H1 (cell line): ENCODE data around the gene WDR7. TPM values are rescaled to one million over a fixed set of nuclear protein-coding genes. Genes with fewer than 3 reads are reported as not detected.

ENCODE experiments used
- CTCF ChIA-PET: fragments of 300-600 bp; sonication (Branson Sonifier 250); formaldehyde crosslinking; loops from one replicate; lab custom pipeline; 2021; ENCODE audit not compliant: partially characterized antibody; lab: Charles Lee
- POLR2A ChIA-PET: fragments of 300-600 bp; sonication (Branson Sonifier 250); formaldehyde crosslinking; loops from one replicate; lab custom pipeline; 2021; ENCODE audit warnings: inconsistent platforms; ENCODE audit not compliant: partially characterized antibody; lab: Charles Lee
- DNase-seq, 2 experiments: peaks; one replicate each; pipeline versions ENCODE4 v3.0.0 to v3.0.0-alpha.2; 2010 to 2022; ENCODE audit warnings: low spot score in 2 of 2, low read depth in 1 of 2, mixed read lengths in 1 of 2
- FAIRE-seq: peaks from 2 replicates; lab custom pipeline; 2011; peaks lifted over from hg19 to GRCh38; lab: Jason Lieb, UNC
- H2AFZ ChIP-seq: 2 replicates; pipeline ENCODE4 v1.8.1; 2012; ENCODE audit warnings: low read length, inconsistent platforms
- H2AK5ac ChIP-seq: 2 replicates; pipeline ENCODE4 v1.6.1; 2013; ENCODE audit warnings: low read depth, low read length
- H2BK120ac ChIP-seq: replicated peaks from 2 replicates; pipeline ENCODE3; 2013; ENCODE audit warnings: low read depth, low read length, inconsistent platforms
- H2BK12ac ChIP-seq: 2 replicates; pipeline ENCODE4 v1.6.1; 2013; ENCODE audit warnings: low read depth, low read length
- H2BK15ac ChIP-seq: 2 replicates; pipeline ENCODE4 v1.6.1; 2013; ENCODE audit warnings: low read length
- H2BK20ac ChIP-seq: 2 replicates; pipeline ENCODE4 v1.6.1; 2013; ENCODE audit warnings: low read length
- H2BK5ac ChIP-seq: 2 replicates; pipeline ENCODE4 v1.6.1; 2013; ENCODE audit warnings: low read depth, low read length
- H3K14ac ChIP-seq: 2 replicates; pipeline ENCODE4 v1.6.1; 2013; ENCODE audit warnings: inconsistent platforms; ENCODE audit not compliant: insufficient read length
- H3K18ac ChIP-seq: 2 replicates; pipeline ENCODE4 v1.6.1; 2013; ENCODE audit warnings: low read length; ENCODE audit errors: extremely low read depth
- H3K23ac ChIP-seq: 2 replicates; pipeline ENCODE4 v1.6.1; 2013; ENCODE audit warnings: inconsistent platforms; ENCODE audit not compliant: insufficient read length
- H3K23me2 ChIP-seq: 2 replicates; pipeline ENCODE4 v1.6.1; 2013; ENCODE audit warnings: low read depth, low read length
- H3K27ac ChIP-seq: 2 replicates; pipeline ENCODE4 v1.6.1; 2011; ENCODE audit warnings: low read depth, low read length, inconsistent platforms
- H3K27me3 ChIP-seq, 4 experiments: replicated peaks in 1 of 4; 1 replicate in 1 of 4; 2 replicates in 3 of 4; pipeline versions ENCODE4 v1.6.1 to v1.8.1; 2011 to 2013; ENCODE audit warnings: low read length in 3 of 4, mild to moderate bottlenecking in 3 of 4, inconsistent platforms in 2 of 4, mixed read lengths in 2 of 4, moderate library complexity in 1 of 4; ENCODE audit not compliant: control insufficient read depth in 3 of 4, insufficient read depth in 3 of 4; ENCODE audit errors: extremely low read depth in 1 of 4
- H3K36me3 ChIP-seq, 4 experiments: 2 replicates each; pipeline versions ENCODE4 v1.6.1 to v1.8.1; 2011 to 2013; ENCODE audit warnings: mild to moderate bottlenecking in 4 of 4, low read length in 3 of 4, moderate library complexity in 2 of 4, control low read depth in 1 of 4, inconsistent platforms in 1 of 4; ENCODE audit not compliant: insufficient read depth in 4 of 4, control insufficient read depth in 2 of 4
- H3K4ac ChIP-seq: replicated peaks from 2 replicates; pipeline ENCODE3; 2013; ENCODE audit warnings: low read length, low read depth, mixed read lengths, inconsistent platforms; ENCODE audit not compliant: insufficient read length
- H3K4me1 ChIP-seq, 4 experiments: replicated peaks in 1 of 4; 1 replicate in 1 of 4; 2 replicates in 3 of 4; pipeline versions ENCODE4 v1.6.1 to v1.8.1; 2011 to 2013; ENCODE audit warnings: low read length in 3 of 4, inconsistent platforms in 2 of 4, mixed read lengths in 1 of 4; ENCODE audit not compliant: insufficient read depth in 4 of 4, control insufficient read depth in 3 of 4
- H3K4me2 ChIP-seq, 2 experiments: 2 replicates each; pipeline versions ENCODE4 v1.6.1 to v1.8.1; 2011 to 2013; ENCODE audit warnings: low read depth in 2 of 2, low read length in 2 of 2, control low read depth in 1 of 2, inconsistent platforms in 1 of 2, mild to moderate bottlenecking in 1 of 2; ENCODE audit not compliant: insufficient read depth in 1 of 2
- H3K4me3 ChIP-seq, 4 experiments: fragments of 200-600, 300-600 bp in 1 of 4; sonication (generic), shearing (Covaris generic), sonication (Bioruptor Twin) in 1 of 4; 2 replicates each; pipeline versions ENCODE4 v1.5.1 to v1.8.1; 2011 to 2016; ENCODE audit warnings: low read length in 4 of 4, low read depth in 3 of 4, control low read depth in 2 of 4, inconsistent platforms in 2 of 4, mild to moderate bottlenecking in 2 of 4, mixed read lengths in 1 of 4, moderate library complexity in 1 of 4; ENCODE audit not compliant: insufficient read depth in 2 of 4; ENCODE audit errors: extremely low read depth in 1 of 4
- H3K56ac ChIP-seq: replicated peaks from 2 replicates; pipeline ENCODE3; 2013; ENCODE audit warnings: low read depth, mild to moderate bottlenecking, mixed read lengths, low read length, inconsistent platforms; ENCODE audit not compliant: insufficient read length
- H3K79me1 ChIP-seq: 2 replicates; pipeline ENCODE4 v1.6.1; 2013; ENCODE audit warnings: low read depth, low read length, control low read depth
- H3K79me2 ChIP-seq, 2 experiments: 2 replicates each; pipeline versions ENCODE4 v1.6.1 to v1.8.1; 2012 to 2013; ENCODE audit warnings: low read length in 2 of 2, mild to moderate bottlenecking in 2 of 2, inconsistent platforms in 1 of 2; ENCODE audit not compliant: insufficient read depth in 2 of 2, control insufficient read depth in 1 of 2
- H3K9ac ChIP-seq, 4 experiments: replicated peaks in 1 of 4; 1 replicate in 1 of 4; 2 replicates in 3 of 4; pipeline versions ENCODE4 v1.6.1 to v1.8.1; 2011 to 2013; ENCODE audit warnings: low read depth in 3 of 4, low read length in 3 of 4, control low read depth in 2 of 4, mild to moderate bottlenecking in 2 of 4, moderate library complexity in 2 of 4, inconsistent platforms in 1 of 4; ENCODE audit errors: extremely low read depth in 1 of 4
- H3K9me3 ChIP-seq, 2 experiments: 2 replicates each; pipeline versions ENCODE4 v1.6.1 to v1.8.1; 2012 to 2013; ENCODE audit warnings: mild to moderate bottlenecking in 2 of 2, moderate library complexity in 2 of 2, control low read depth in 1 of 2, inconsistent platforms in 1 of 2, low read depth in 1 of 2, low read length in 1 of 2, mixed read lengths in 1 of 2; ENCODE audit not compliant: insufficient read depth in 2 of 2
- H4K20me1 ChIP-seq, 2 experiments: replicated peaks in 1 of 2; 2 replicates each; pipeline versions ENCODE3 to v1.8.1; 2011 to 2013; ENCODE audit warnings: inconsistent platforms in 2 of 2, low read length in 2 of 2, mild to moderate bottlenecking in 1 of 2; ENCODE audit not compliant: insufficient read depth in 2 of 2, control insufficient read depth in 1 of 2
- H4K5ac ChIP-seq: 2 replicates; pipeline ENCODE4 v1.6.1; 2013; ENCODE audit warnings: low read length, low read depth, mixed read lengths, inconsistent platforms; ENCODE audit not compliant: insufficient read length
- H4K8ac ChIP-seq: 2 replicates; pipeline ENCODE4 v1.8.0; 2013; ENCODE audit warnings: mild to moderate bottlenecking, moderate library complexity, low read length, inconsistent platforms; ENCODE audit not compliant: insufficient read depth; ENCODE audit errors: extremely low read depth
- H4K91ac ChIP-seq: replicated peaks from 2 replicates; pipeline ENCODE3; 2013; ENCODE audit warnings: low read length, mixed read lengths, inconsistent platforms; ENCODE audit not compliant: insufficient read length
- BRCA1 ChIP-seq: IDR thresholded peaks from 2 replicates; pipeline ENCODE4 v1.6.1; 2012; ENCODE audit warnings: low read depth, low read length, improper control_type of control experiment
- EGR1 ChIP-seq: IDR thresholded peaks from 2 replicates; pipeline ENCODE4 v1.6.1; 2011; ENCODE audit warnings: low read depth, low read length, borderline replicate concordance
- FOSL1 ChIP-seq: IDR thresholded peaks from 2 replicates; pipeline ENCODE4 v1.6.1; 2011; ENCODE audit warnings: mild to moderate bottlenecking, low read depth, low read length, moderate library complexity; ENCODE audit not compliant: insufficient read depth
- GTF2F1 ChIP-seq: IDR thresholded peaks from 2 replicates; pipeline ENCODE4 v1.6.1; 2012; ENCODE audit warnings: low read depth, low read length, improper control_type of control experiment, borderline replicate concordance
- HDAC2 ChIP-seq, 2 experiments: fragments of 300-600 bp in 1 of 2; sonication (generic) in 1 of 2; IDR thresholded peaks; 2 replicates each; pipeline ENCODE4 v1.6.1; 2011 to 2012; ENCODE audit warnings: low read depth in 2 of 2, low read length in 2 of 2, mild to moderate bottlenecking in 2 of 2, moderate library complexity in 2 of 2, borderline replicate concordance in 1 of 2, inconsistent platforms in 1 of 2
- JUND ChIP-seq: IDR thresholded peaks from 2 replicates; pipeline ENCODE4 v1.6.1; 2011; ENCODE audit warnings: mild to moderate bottlenecking, improper control_type of control experiment, low read length
- NRF1 ChIP-seq: IDR thresholded peaks from 2 replicates; pipeline ENCODE4 v1.6.1; 2011; ENCODE audit warnings: mild to moderate bottlenecking, low read depth, low read length, improper control_type of control experiment
- RAD21 ChIP-seq, 2 experiments: IDR thresholded peaks in 1 of 2; conservative IDR thresholded peaks in 1 of 2; 2 replicates each; pipeline ENCODE4 v1.6.1; 2011; ENCODE audit warnings: low read depth in 2 of 2, low read length in 2 of 2, improper control_type of control experiment in 1 of 2, inconsistent platforms in 1 of 2, mild to moderate bottlenecking in 1 of 2, moderate library complexity in 1 of 2
- RFX5 ChIP-seq: IDR thresholded peaks from 2 replicates; pipeline ENCODE4 v1.6.1; 2011; ENCODE audit warnings: low read depth, low read length, improper control_type of control experiment, borderline replicate concordance
- SIX5 ChIP-seq: IDR thresholded peaks from 2 replicates; pipeline ENCODE4 v1.6.1; 2011; ENCODE audit warnings: mild to moderate bottlenecking, low read depth, low read length
- SP2 ChIP-seq: IDR thresholded peaks from 2 replicates; pipeline ENCODE4 v1.6.1; 2012; ENCODE audit warnings: mild to moderate bottlenecking, low read length, inconsistent platforms
- TAF1 ChIP-seq: IDR thresholded peaks from 2 replicates; pipeline ENCODE4 v1.6.1; 2011; ENCODE audit warnings: mild to moderate bottlenecking, low read depth, low read length
- TBP ChIP-seq: IDR thresholded peaks from 2 replicates; pipeline ENCODE4 v1.6.1; 2011; ENCODE audit warnings: low read depth, low read length, improper control_type of control experiment
- USF2 ChIP-seq: IDR thresholded peaks from 2 replicates; pipeline ENCODE4 v1.6.1; 2011; ENCODE audit warnings: low read length, improper control_type of control experiment
- polyA plus RNA-seq, 7 experiments: library from polyadenylated mRNA; depleted of rRNA in 3 of 7; stranded (reverse) in 5 of 7; unstranded in 2 of 7; fragments of >200 nt in 5 of 7; fragments of 200-250 nt in 2 of 7; gene quantifications; 1 replicate in 5 of 7; 2 replicates in 1 of 7; 4 replicates in 1 of 7; pipeline versions ENCODE4 v1.2.1 to v1.2.3, GENCODE V29; 2011 to 2013; ENCODE audit warnings: missing spikeins in 2 of 7, mixed read lengths in 2 of 7
- total RNA-seq: library from RNA; stranded (reverse); fragmentation: NEBNext Ultra II Directional; extraction: Animal tissue kit (Norgen Biotek cat#: 25700); gene quantifications from 2 replicates; pipeline ENCODE4 v1.2.1, GENCODE V29; 2021

The WDR7 gene
- total and polyA plus RNA-seq, 2 of the 8 experiments (the other 6 are each of a cell fraction or from before 2014, with no cell fraction given): 5.5 to 15.2 TPM

DNA sequence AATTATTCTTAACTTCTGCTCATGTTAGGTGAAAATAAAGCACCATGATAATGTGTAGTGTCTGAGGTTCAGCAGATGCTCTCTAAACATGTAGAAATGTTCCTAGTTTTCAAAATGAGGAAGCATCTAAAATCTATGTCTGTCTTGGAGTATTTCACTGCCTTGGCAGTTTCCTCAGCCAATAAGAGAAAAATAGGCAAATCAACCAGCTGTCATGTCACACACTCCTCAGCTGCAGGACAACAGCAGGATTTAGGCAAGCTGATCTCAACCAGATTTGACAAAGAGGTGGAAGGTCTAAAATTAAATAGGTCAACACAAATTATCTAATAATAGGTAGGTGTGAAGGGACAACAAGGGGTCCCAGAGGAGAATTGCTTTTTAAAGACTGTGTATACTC lies 331.6 kb downstream of the WDR7 start:
- Histone ChIP-seq H2AFZ (no peak overlapping the region), H3K4ac (no peak overlapping the region), H3K4me3 (no peak overlapping the region), H3K36me3 (no peaks in the 10 kb centered on the region), H3K27ac (no peak overlapping the region), H2BK120ac (no peak overlapping the region), H3K56ac (no peak overlapping the region), H2BK5ac (no peak overlapping the region), H3K27me3 (no peaks in the 10 kb centered on the region), H3K23me2 (no peaks in the 10 kb centered on the region), H2BK20ac (no peak overlapping the region), H3K23ac (no peak overlapping the region), H3K18ac (no peak overlapping the region), H3K79me1 (no peaks in the 10 kb centered on the region), H4K91ac (no peak overlapping the region), H3K14ac (no peak overlapping the region), H3K4me2 (no peak overlapping the region), H2BK15ac (no peak overlapping the region), H4K8ac (no peak overlapping the region), H4K5ac (no peak overlapping the region), H4K20me1 (no peaks in the 10 kb centered on the region), H3K4me1 (peaks cover 0 to 6% (median 2%) of the 10 kb centered on the region in 4 experiments; a peak in 3 of 7 replicates), H3K9ac (no peak overlapping the region), H3K79me2 (no peaks in the 10 kb centered on the region), H2AK5ac (no peak overlapping the region), H2BK12ac (no peak overlapping the region), H3K9me3 (no peaks in the 10 kb centered on the region)
- FAIRE-seq: no peak
- POLR2A ChIA-PET: no interaction called here
- no peak for DNase-seq
- CTCF ChIA-PET: interaction anchor here (1.9 kb wide), 1 partner anchor 193 kb away, joined by 8 read pairs; no protein-coding TSS in a partner anchor
- TF ChIP-seq TAF1: no peak
- TF ChIP-seq EGR1: no peak
- no peak for TF ChIP-seq RFX5
- no peak for TF ChIP-seq JUND
- no peak for TF ChIP-seq RAD21 (IDR thresholded peaks at IDR 0.05 in 1 of 2, conservative IDR thresholded peaks at IDR 0.05 in 1 of 2; ENCODE audit: low read depth in 2 of 2, low read length in 2 of 2)
- TF ChIP-seq USF2: no peak
- TF ChIP-seq BRCA1: no peak
- no peak for TF ChIP-seq TBP
- no peak for TF ChIP-seq HDAC2 (IDR thresholded peaks at IDR 0.05; ENCODE audit: borderline replicate concordance in 1 of 2, low read depth in 2 of 2, low read length in 2 of 2)
- no peak for TF ChIP-seq FOSL1
- no peak for TF ChIP-seq SIX5
- TF ChIP-seq NRF1: no peak
- TF ChIP-seq SP2: no peak
- no peak for TF ChIP-seq GTF2F1
